M059J (cell line): Measurements from ENCODE around the gene IL1RAP. TPM values are rescaled to one million over a fixed set of nuclear protein-coding genes. Genes with fewer than 3 reads are reported as not detected.

Experiments used
- DNase-seq: peaks from one replicate; pipeline ENCODE4 v3.0.0-alpha.2; 2012; ENCODE audit warnings: low read depth
- total RNA-seq: library from RNA; depleted of rRNA; stranded (reverse); fragments of >200 nt; shearing (Covaris generic); gene quantifications from 2 replicates; pipeline ENCODE4 v1.2.3, GENCODE V29; 2014

Gene IL1RAP
- total RNA-seq, 1 experiment from 2014 or later, result 42.6 TPM

DNA sequence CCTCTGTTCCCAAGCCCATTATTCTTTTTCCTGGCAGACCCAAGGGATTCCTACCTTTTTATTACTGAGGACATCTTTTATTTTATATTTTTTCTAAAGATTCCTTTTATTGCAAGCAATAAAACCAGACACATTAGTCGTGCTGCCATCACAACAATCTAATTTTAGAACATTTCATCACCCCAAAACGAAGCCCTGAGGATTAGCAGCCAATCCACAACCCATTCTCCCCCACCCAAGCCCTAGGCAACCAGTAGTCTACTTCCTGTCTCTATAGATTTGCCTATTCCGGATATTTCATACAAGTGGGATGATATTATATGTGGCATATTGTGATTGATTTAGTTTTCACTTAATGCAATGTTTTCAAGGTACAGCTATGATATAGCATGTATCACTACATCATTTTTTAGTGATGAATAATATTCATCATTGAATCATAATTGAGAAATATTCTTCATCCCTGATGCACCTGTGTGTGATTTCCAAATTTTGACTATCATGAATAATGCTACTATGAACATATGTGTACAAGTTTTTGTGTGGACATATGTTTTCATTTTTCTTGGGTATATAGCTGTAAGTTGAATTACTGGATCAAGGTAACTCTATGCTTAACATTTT is 65.7 kb downstream of the IL1RAP start:
- peak; percentile 26 for DNase-seq

DNA sequence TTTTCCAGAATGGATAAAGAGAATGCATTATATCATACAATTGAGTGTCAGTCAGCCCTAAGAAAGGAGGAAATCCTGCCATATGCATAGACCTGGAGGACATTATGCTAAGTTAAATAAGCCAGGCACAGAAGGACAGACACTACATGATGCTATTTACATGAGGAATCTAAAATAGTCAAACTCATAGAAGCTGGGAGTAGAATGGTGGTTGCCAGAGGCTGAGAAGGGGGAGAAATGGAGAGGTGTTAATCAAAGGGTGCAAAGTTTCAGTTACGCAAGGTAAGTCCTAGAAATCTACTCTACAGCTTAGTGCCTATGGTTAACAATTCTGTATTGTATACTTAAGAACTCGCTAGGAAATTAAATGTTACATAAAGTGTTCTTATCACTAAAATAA is 66.5 kb downstream of the IL1RAP start:
- DNase-seq, result no peak

DNA sequence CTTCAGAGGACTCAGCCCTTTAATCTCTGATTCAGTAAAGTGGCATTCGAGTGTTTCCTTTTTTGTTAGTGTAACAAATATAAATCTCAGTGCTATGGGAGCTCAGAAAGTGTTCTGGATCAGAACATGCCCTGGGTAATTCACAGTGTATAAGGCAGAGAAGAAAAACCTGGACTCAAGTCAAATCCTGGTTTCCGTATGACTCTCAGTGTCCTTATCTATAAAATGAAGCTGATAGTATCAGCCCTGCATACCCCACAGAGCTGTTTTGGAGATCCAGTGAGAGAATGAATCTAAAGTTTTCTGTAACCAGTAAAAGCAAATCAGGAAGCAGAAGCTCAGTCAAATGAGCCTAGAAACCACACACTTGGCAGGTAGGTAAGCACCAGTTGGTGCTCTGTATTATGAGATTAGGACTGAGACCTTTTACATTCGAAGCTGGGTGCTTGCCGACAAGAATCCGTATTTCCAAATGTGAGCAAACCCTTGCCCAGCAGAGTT is 67.2 kb downstream of the IL1RAP start:
- peak; percentile 89 for DNase-seq

DNA sequence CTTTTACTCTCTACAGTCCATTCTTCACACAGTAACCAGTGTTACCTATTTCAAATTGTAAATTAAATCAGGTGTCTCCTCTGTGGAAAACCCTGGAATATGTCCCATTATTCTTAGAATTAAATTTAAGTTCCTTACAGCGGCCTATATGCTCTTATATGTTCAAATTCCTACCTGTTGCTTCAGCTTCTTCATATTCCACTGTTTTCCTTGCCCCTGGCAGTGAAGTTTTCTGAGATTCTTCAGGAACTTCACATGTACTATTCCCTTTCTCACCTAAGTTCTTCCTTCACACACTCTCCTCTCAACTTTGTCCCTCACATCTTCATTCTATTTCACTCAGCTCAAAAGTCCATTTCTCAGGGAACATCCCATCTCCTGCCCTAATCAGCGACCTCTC is 68.8 kb downstream of the IL1RAP start:
- no peak for DNase-seq

DNA sequence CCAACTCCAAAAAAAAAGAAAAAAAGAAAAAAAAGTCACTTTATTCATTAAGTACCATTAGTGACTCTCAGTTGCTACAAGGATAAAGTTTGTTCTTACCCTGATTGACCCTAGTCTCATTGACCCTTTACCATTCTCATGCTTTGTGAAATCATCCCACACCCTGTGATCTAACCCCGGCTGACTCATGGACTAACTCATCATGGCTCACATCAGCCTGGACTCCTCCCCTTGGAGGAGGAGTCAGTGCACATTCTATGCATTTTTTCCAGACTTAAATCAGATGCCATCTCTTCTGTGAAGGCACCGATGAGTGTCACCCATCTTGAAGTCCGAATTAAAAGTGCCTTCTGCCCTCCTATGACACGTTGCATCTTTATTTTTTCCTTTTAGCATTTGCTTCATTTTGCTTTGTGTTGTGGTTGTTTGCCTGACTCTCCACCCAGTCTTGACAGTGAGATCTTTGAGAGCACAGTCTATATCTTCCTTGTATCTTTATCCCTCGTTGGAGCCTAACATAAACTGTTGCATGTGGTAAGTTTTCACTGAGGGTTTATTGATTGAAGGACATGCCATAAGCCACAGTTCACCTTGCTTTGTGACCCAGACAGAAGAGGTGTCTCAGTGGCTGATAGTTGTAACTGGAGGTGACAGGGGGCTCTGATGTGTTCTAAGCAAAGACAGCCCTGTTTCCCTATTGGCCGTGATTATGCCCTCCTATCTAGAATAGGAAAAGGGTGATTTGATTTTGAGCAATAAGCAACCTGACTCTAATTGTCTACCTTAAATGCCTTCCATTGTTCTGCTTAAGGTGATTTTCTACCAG is 72.1 kb downstream of the IL1RAP start:
- peak; percentile 99 for DNase-seq

DNA sequence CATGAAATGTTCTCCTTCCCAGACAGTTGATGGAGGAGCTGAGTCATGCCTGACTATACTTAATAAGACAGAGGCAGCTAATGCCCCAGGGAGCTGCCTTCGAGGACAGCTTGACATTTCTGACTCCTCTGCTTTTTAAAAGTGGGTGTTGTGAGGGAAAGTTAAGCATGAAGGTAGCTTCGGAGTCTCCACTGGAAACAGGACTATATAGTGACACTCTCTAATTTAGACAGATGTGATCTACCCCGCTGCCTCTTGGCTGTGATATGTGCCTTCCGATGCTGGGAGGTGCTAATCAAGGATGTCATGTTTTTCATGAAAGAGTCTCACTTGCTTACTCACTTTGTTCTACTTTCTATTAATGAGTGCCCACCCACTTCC is 72.7 kb downstream of the IL1RAP start:
- DNase-seq, result peak; percentile 92

DNA sequence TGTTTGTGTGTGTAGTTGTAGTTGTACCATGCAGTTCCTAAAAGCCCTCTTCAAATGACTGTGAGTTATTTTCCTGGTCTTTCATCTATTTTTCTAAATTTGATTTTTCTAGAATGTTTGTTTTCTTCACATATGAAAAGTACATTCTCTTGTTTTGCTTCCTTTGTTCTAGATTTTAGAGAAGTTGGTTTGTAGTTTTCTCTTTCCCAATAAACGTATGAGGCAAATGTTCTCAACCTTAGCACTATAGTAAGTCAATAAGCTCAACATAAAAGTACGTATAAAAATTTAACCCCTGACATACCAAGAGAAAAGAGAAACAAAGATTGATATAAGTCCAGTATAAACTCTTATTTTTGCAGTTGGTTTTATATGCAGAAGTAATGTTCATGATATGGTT is 74.7 kb downstream of the IL1RAP start:
- DNase-seq, result no peak

DNA sequence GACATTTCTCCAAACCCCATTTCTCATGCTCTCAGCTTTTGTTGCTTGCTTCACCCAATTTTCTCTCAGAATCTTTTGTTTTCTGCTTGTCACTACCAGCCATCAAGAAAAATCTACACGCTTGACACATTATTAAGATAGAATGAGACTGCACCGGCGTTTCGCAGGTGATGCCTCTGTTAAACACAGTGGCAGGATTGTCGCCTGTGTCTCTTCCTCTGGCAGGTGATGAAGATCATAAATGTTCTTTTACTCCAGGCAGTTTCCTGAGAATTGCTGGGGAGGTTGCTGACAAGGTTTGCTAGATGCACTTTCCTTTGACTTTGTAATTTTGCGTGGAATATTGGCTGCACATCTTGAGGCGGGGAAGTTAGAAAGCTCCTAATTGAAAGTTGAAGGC is 75.4 kb downstream of the IL1RAP start:
- no peak for DNase-seq

DNA sequence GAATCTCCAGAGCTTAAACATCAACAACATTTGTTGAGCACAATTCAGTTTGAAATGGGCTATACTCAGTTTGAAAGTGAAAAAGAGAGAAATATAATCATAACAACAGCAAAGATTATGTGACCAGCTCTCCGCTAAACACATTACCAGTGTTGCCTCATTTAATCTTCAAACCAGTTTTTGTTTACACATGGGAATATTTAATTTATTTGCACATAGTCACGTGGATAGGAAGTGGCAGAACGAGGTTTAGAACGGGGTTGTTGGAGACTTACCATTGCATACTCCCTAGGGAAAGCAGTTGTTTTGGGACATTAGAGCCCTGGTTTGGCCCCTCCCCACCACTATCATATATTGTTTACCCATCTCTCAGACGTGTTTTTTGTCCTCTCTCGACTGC is 77.2 kb downstream of the IL1RAP start:
- no peak for DNase-seq

DNA sequence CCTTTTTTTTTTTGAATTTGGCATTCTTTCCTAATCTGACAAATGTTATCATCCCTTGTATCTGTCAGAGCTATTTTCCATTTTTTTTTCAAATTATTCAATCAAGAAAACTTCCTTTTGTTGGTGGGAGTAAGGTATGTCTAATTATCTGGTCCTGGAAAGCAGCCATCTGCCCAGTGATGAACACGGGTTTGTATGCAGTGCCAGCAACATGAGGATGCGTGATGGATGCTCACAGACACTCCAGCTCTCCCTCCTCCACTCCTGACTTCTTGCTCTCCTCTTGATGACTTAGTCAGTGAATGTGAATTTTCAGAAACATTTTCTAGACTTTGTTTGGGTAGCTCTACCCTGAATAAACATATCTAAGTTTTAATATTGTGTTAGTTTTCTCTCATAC is 79.2 kb downstream of the IL1RAP start:
- DNase-seq, result no peak

DNA sequence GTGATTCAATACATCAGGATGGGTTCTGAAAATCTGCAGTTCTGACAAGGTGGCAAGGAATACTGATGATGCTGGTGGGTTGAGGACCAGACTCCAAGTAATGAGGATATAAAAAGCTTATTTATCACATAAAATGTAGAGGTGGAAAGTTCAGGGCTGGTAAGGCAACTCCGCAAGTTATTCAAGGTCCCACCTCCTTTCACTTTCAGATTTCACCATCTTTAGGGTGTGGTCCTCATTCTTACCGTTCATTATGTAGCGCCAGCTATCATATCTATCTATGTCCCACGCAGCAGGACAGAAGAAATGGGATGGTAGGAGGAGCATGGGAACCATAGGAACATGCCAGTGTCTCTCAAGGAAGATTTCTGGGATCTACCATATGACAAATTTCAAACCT is 80.3 kb downstream of the IL1RAP start:
- no peak for DNase-seq

DNA sequence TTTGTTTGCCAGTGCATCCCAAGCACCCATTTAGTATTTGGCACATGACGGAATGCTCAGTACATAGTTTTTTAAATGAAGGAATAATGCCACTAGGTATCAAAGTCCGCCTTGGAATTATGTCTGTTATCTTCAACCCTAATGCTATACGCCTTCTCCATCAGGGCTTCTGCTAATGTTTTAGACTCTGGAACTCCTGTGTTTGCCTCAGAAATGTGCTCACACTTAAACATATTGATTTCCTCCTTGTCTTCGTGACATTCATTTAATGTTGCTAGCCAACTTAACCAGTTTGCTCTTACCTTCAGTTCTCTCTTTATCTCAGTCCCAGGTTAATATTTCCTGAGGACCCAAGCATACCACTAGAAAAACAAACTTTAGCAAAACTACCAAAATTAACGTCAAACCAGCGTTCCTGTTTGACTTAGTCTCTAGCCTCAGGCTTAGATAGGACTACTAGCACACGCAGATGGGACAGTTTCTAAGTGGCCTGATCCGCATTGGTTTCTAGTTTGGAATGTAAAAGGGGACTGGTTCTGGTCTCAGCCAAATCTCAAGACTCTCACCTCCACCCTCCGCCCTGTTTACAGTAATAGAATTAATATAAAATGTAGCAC is 81.4 kb downstream of the IL1RAP start:
- no peak for DNase-seq

DNA sequence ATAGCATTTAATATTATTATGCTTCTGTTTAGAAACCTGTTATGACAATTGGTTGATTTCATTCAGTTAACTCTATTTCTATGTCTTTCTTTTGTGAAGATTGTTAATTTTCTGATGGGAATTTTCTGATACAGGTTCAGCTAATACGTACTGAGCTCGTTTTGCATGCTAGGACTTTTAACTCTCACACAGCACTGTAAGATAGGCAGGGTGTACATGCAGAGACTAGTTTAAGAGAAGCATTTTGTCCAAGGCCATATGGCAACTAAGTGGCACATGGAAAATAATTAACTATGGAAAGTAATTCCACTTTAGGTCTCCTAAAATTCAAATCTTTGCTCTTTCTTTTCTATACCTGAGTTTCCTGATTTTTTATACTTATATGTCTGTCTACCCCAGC is 81.9 kb downstream of the IL1RAP start:
- no peak for DNase-seq

DNA sequence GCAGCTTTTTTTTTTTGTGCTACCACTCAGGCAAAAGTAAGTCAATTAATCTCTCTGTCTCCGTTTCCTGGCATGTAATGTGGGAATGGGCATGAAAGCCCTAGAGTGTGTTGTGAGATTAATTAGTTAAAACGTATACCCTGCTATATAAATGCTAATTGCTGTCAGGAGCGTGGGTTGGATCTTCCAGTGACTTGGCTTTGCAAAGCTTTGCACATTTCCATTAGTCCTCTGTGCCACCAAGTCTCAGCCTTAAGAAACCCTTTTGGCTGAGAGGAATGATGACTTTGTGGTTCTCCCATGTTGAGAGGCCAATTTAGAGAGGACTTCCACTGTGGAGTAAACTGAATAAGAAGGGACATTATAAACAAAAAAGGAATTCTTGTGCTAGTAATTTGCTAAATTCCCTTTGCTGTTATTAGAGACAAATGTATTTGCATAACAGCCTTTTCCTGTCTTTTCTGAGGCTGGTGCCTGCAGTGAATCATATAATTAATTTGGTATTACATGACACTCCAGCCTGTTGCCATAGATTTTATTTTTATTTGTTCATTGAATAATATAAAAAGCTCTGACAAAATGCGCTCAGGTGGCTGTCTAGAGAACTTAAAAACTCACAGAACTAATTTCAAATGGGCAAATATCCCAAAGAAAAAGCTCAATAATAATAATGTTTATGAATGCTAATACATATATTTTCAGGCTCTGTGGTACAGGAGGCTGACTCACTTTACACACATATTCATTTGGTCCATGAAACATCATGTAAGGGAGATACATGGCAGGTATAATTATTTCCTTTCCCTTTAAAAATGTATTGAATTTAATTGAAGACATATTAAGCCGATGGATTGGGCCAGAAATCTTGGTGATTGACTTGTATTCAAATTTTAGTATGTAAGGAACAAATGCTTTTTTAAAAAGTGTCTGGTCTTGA is 82.7 kb downstream of the IL1RAP start:
- peak; percentile 49 for DNase-seq

DNA sequence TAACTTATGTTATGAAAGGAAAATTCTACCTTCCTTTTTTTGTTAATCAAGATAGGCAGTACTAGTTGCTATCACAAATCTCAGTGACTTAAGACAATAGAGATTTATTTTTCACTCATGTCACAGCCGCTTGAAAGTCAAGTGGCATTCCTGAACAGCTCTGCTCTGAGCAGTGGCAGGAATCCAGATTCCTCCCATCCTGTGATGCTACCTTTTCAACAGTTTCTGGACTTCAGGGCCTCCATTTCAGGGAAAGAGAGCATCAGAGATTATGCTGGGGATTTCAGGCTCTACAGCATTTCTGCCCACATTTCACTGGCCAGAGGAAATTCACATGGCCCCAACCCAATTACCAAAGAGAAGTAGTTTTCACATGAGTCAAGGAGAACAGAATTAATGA is 83.4 kb downstream of the IL1RAP start:
- DNase-seq, result peak; percentile 43

DNA sequence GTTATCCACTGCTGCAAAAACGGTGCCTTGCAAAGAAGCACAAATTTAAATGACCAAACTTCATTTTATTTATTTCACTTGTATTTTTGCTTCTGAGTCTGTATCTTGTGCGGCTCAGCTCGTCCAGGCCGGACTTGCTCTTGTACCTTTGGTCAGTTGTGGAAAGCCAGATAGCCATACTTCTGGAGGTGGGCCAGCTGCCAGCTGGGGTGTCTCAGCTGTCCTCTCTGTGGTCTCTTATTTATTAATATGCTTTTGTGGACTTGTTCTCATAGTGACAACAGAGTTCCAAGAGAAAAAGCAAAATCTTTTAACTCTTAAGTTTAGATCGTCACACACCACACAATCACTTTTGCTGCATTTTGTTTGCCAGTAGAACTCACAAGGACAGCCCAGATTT is 87.7 kb downstream of the IL1RAP start:
- DNase-seq, result no peak

DNA sequence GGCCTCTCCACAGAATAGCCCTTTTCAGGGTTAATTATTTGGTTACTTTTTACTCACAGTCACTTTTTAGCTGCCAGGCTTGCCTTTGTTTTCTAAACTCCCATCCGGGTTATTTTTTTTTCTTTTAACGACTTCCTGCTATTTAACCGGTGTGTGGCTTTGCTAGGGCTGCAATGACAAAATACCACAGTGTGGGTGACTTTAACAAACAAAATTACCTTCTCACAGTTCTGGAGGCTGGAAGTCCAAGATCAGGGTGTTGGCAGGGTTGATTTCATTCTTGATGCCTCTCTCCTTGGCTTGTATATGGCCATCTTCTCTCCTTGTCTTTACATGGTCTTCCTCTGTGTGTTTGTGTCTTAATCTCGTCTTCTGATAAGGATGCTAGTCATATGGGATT is 91.5 kb downstream of the IL1RAP start:
- DNase-seq, result peak; percentile 15

DNA sequence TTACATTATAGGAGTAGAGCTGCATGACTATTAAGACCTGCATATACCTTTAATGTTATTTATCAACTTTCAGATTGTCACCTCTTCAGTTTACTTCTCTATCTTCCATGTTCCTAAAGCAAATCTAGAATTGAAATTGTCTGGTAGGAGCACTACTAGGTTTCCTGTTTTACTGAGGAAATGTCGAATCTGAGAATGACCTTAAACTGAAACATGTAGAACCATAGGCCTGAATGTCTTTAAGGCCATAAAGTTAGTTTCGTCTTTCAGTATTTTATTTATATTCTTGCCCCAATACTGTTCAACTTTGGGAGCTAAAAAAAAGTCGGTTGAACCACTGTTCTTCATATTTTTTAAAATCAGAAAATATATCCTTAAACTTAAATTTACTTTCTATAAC is 92.7 kb downstream of the IL1RAP start:
- DNase-seq, result no peak

DNA sequence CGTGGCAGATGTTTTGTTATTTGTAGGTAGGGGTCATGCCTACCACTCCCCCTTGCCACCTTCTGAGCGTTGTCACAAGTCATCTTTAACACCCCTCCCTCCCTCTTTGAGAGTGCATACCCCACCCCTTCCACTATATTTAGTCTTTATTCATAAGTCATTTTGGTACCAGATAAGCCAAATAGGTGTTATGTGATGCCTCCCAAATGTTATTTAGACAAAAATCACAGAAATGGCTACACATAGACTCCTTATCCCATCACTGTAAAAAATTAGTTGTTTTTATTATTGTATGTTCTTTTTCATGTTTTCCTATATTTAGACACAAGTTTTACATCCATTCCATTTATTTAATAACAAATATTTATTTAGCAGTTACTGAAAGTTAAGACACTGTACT is 93.1 kb downstream of the IL1RAP start:
- no peak for DNase-seq

DNA sequence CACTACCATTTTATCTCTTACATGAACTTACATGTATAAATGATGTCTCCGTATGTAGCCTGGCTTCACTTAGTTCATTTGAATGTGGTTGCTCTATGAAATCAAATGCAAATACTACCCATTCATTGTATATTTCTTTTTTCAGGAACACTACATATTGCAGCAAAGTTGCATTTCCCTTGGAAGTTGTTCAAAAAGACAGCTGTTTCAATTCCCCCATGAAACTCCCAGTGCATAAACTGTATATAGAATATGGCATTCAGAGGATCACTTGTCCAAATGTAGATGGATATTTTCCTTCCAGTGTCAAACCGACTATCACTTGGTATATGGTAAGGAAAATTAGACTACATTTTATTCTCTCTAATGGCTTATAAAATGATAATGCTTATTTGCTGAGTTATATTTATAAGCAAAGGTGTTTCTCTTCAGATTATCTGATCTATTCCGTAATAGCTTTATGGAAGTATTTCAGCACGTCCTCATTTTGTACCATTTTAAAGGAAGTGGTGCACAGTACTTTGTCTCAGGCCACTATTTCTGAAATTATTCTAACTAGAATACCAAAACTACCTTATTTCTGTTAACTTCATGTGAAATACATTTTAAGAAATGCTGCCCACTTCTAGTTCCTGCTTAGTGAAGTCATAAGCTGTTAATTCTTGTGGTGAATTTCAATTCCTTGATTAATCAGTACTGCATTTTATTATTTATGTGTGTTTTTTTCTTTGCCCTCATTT is 95.1 kb downstream of the IL1RAP start:
- no peak for DNase-seq
